Activated naive CD4-positive, alpha-beta T cell (primary cell): ENCODE data around the gene IFNAR2.
A peak's percentile ranks its signal among the peaks of the same experiment; 100 is the strongest.

Experiments used
- DNase-seq, 4 experiments: peaks; one replicate each; lab custom pipeline; 2025; lab: John Stamatoyannopoulos, UW

IFNAR2 gene

GRCh38 chr21:33229784-33230544 is at the start of gene IFNAR2:
IFNAR2 (plus strand) TSS chr21:33229938; CDS start chr21:33241923, 11,985 bp downstream.
- peak; percentile 30 to 75 (median 54) for DNase-seq

GRCh38 chr21:33185852-33186251 is 43.9 kb upstream of the IFNAR2 start:
- DNase-seq: no peak

GRCh38 chr21:33187276-33187675 is 42.5 kb upstream of the IFNAR2 start:
- no peak for DNase-seq

GRCh38 chr21:33189237-33189636 is 40.5 kb upstream of the IFNAR2 start:
- no peak for DNase-seq

GRCh38 chr21:33189824-33190223 is 39.9 kb upstream of the IFNAR2 start:
- no peak for DNase-seq

GRCh38 chr21:33196941-33197374 is 32.8 kb upstream of the IFNAR2 start:
- peak in 2 of 4 experiments; percentile 31 to 41 for DNase-seq

- no peak for DNase-seq
Observed at GRCh38 chr21:33197496-33197895, 32.2 kb upstream of the IFNAR2 start.

GRCh38 chr21:33198346-33199099 is 31.2 kb upstream of the IFNAR2 start:
- DNase-seq: no peak

GRCh38 chr21:33199100-33199464 is 30.7 kb upstream of the IFNAR2 start:
- DNase-seq: no peak

- DNase-seq: peak; percentile 11 to 60 (median 40)
Observed at GRCh38 chr21:33199516-33200217, 30.1 kb upstream of the IFNAR2 start.

- DNase-seq: no peak
Observed at GRCh38 chr21:33201956-33202355, 27.8 kb upstream of the IFNAR2 start.

- no peak for DNase-seq
Observed at GRCh38 chr21:33202464-33203363, 27.0 kb upstream of the IFNAR2 start.

- DNase-seq: no peak
Observed at GRCh38 chr21:33203371-33203724, 26.4 kb upstream of the IFNAR2 start.

GRCh38 chr21:33205476-33205875 is 24.3 kb upstream of the IFNAR2 start:
- no peak for DNase-seq

GRCh38 chr21:33206771-33207281 is 22.9 kb upstream of the IFNAR2 start:
- no peak for DNase-seq

- no peak for DNase-seq
Observed at GRCh38 chr21:33207449-33208149, 22.1 kb upstream of the IFNAR2 start.

- DNase-seq: no peak
Observed at GRCh38 chr21:33208534-33208933, 21.2 kb upstream of the IFNAR2 start.

GRCh38 chr21:33211305-33211704 is 18.4 kb upstream of the IFNAR2 start:
- DNase-seq: no peak

GRCh38 chr21:33211732-33212131 is 18.0 kb upstream of the IFNAR2 start:
- no peak for DNase-seq

- no peak for DNase-seq
Observed at GRCh38 chr21:33212159-33212851, 17.4 kb upstream of the IFNAR2 start.
